Hypothalamus (tissue), 51 donors: Measurements from ENCODE around the gene EGFLAM.

Experiments used
- DNase-seq, 51 donors: peaks; one replicate each; lab custom pipeline; 2025; lab: John Stamatoyannopoulos, UW

EGFLAM gene

DNA sequence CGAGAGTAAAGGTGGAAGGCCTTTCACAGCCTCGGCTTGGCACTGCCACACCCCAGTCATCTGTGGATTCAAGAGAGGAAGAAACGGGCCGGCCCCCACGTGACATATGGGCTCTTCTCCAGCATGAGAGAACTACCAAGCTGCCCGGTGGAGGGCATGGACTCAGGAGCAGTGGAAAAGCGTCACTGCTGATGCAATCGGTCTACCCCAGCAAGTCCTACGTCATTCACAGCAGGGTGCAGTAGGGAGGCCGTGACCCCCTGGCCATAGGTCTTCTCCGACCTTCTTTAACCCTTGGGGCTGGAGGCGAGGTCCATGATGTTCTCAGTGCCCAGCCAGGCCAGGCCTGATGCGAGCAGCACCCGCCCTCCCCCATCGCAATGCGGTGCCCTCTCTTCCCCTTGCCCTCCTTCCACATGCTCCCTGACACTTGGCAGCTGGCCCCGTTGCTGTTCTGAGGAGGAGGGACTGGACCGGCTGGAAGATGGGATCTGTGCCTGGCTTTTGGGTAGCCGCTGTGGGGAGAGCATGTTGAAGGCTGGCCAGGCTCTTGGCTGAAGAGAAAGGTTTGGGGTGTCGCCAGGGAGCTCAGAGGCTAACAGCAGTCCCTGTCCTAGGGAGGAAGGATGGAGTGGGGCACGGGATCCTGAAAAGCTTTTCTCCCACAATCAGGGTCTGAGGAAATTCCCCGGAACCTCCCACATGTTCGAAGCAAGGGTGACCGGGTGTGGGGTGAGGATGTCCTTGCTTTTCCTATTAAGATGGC is 208.2 kb downstream of the EGFLAM start:
- DNase-seq: peak in 45 of 51 donors; percentile 22 to 88 (median 68)

DNA sequence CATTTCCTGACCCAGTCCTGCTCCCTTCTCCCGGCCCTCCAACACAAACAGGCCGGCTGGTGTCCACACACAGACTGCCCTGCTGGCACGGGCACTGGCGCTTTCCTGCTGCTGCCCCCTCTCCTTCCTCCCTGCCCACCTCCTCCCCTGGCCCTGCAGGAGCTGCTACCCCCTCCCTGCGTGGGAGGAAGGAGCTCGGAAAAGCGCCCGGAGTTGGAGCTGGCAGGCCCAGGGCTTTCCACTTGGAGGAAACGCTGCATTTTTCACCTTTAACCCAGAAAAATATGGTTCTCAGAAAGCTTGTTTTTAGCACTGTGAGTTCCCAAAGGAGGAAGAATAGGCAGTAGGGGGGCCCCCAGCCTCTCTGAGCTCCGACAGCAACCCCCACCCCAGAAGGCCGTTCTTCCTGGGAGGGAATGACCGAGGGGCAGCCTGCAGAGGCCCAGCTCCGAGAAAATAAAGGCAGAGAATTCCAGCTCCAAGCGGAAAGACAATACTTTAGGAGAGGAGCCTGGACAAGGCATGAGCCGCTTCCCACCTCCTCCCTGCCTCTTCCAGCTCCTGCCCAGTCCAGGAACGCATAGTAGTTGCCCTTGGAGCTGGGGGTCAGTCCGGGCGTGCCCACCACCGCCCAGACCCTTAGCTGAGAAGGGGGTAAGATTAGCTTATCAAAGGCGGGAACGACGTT is 209.1 kb downstream of the EGFLAM start:
- peak in 28 of 51 donors; percentile 24 to 80 (median 52) for DNase-seq

DNA sequence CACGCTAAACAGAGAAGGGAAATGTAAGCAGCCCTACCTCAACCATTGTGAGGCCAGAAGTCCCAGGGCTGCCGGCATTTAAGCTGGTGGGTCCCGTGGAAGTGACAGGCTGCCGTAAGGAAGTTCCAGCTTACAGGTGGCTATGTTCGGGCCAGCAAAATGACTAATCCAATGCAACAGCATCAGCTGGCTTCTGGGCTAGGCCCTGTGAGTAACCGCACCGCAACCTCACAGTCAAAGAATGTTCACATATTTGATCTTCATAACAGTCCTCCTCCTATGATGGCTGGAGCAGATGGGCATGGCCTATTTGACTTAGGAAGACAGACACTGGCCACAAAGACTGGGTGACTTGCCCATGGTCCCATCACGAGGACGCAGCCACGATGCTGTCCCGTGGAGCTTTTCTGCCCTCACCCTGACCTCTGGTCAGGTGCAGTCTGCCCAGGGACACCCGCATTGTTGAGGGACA is 209.9 kb downstream of the EGFLAM start:
- DNase-seq: no peak

DNA sequence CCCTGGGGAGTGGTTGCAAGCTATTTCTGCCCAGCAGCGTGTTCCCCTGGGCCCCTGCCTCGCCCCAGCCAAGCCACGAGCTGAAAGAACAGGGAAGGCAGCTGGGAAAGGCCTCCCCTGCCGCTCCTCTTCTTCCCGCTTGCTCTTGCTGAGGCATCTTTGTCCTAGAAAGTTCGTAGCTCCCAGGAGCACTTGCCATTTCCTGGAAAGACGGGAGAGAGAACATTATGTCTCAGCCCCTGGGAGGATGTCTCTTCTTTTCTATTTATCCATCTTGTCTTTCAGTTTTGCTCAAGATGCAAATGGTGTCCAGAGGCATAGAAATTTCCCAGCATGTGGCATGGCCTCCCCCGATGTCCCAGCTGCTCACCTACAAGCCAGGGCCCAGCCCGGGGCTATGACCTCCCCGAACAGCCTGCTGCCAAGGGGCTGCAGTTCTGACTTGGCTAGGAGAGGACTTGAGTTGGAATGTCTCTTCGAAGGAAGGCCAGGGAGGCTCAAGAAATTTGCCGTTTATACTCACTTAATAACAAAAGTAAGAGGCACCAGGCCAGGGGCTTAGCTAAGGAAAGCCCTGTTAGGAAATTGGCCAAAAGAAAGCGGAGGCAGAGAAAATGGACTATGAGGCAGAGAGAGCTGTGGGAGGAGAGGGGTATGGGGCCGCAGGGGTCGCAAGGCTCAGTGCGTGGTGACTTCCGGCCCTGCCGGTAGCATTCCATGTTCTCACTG is 210.8 kb downstream of the EGFLAM start:
- peak in 30 of 51 donors; percentile 16 to 85 (median 58) for DNase-seq

DNA sequence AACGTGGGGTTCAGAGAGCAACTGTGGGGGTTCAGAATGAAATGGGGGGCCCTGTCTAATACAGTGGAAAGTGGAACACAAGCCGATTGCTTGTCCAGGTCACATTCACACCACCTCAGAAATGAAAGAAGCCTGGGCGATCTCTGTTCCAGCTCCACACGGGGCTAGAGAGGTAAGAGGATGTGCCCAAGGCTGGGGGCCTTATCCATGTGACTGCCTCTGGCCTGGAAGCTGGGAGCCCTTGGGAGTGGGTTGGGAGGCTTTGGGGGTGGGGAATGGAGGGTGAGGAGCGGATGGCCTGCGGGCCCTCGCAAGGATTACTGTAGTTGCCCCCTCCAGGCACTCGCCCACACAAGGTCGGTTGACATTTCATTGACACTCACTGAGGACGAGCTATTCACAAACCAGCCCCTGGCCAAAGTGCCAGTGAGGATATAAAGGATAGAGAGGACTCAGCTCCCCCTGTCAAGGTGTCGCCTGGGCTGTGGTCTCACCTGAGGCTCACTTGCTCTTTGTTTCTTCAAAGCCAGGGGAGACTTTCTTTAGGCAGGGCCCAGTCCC is 211.4 kb downstream of the EGFLAM start:
- peak in 1 of 51 donors; percentile 18 for DNase-seq

DNA sequence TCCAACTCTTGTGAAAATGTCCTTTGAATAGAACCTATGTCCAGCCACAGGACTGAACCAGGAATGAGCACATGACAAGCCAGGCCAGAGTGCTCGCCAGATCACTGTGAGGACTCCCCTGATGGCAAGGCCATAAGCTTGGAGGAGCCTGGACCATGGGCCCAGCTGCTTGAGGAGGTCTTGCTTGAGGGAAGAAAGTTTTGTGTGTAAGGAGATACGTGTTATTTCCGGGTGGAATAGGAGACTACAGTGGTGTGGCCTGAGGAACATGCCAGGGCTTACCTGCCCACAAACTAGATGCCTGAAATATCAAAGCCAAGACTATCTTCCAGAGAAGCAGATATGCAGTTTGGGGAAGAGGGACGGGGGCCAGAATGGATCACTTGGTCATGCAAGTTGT is 213.3 kb downstream of the EGFLAM start:
- no peak for DNase-seq

DNA sequence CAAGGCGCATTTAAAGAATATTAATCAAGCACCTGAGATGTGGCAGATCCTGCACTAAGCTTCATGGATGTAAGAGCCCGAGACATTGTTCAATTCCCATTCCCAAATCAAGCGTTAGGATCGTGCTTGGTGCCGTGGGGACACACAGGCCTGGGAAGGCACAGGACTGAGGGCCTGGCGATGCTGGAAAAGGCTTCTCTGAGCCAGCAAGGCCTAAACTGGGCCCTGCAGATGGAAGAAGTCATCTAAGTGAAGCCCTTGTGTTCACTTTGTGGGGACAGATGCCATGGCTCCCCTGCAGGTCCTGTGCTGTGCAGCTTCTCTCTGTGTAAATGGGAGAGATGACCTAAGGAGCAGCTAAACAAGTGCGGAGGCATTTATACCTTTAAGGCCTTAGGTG is 214.2 kb downstream of the EGFLAM start:
- no peak for DNase-seq

DNA sequence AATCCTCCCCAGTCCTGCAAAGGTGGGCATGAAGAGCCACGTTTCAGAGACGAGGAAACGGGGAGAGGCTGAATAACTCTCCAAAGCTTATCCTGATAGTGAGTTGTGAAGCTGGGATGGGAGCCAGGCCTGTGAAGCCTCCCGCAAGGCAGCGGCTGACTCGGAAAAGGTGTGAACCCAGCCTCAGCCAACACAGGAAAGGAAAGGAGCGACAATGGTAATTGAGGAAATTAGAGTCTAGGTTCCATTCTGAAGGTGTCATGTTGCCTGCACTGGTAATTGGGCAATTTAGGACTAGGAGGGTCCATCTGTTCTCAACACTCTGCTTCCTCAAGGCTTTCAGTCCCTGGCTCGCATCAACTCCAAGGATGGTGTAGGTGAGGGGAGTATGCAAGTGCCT is 214.6 kb downstream of the EGFLAM start:
- DNase-seq: peak in 1 of 51 donors; percentile 24

DNA sequence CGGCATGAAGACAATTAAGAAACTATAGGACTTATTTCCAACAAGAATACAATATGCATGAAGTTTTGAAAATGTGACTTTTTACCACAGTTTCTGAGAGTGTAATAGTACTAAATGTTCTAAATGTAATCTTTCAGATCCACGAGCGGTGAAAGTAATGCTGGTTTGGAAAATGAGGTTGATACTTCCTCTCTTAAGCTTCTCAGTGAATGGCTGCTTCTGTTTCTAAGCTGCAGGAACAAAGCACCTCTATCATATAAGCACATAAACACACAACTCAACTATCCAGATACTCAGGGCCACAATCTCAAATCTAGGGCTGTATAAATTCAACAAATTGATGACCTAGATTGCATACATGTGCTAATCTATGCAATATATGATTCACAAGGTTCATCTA is 219.8 kb downstream of the EGFLAM start:
- DNase-seq: no peak

DNA sequence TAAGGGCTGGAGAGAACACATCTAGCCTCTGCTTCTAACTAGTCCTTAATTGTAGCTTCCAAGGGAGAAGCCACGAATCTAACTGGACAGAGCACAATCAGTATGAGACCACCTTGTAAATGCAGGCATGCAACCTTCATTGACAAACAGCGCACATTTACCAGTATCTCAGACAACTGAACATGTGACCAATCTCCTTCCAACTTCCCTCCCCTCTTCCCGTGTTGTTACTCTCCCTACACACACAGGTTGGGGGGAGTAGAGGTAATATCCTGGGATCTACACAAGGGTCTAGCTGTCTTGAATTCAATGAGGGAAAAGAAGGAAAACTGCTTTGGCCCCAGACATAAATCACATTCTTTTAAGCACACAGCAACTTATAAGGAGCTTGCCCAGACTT is 220.5 kb downstream of the EGFLAM start:
- peak in 1 of 51 donors; percentile 10 for DNase-seq

DNA sequence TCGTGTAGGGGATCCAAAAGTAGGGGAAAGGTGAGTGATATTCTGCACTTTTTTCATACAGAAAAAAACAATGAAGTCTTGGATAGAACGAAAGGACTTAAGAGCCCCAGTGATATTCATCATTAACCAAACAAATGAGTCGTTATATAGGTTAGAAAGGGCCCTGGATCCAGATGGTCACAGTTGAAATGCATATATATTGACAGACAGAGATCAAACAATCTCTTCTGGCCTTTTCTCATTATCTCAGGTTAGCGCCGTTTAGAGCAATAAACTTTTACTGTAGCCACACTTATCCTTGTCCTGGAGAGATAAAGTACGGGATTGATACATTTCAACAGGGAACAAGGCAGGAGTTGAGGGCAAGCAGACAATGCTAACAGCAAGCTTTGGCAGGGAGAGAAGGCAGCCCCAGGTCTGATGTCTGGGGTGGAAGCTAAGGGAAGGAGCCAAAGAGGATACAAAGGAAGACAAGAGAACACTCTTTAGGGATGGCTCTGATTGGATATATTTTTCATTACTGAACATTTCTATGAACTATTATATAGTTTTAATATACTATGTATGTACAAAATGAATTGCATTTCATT is 221.1 kb downstream of the EGFLAM start:
- DNase-seq: no peak

DNA sequence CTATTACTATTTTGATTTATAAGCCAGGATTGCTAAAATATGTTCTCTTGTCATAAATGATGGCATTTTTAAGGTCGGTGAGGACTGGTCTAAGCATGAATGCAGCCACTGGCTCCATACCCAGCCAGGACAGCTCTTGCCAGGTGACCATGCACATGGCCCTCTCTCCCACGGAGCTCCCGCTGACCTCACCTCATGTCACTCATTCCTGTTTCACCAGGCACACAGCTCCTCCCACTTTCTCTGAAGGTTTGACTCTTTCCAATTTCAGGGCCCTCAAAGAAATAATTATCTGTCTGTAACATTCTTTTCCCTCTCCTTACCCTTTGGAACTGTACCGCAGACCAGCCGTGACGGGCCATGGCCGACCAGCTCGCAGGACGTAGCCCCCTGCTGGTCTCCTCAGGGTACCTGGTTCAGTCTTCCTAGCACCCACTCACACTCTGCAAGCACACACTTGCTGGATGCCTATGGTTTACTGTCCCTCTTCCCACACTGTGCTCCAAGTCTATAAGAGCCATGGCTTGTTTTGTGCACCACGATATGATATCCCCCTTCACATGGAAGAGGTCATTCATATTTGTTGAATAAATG is 225.5 kb downstream of the EGFLAM start:
- no peak for DNase-seq

DNA sequence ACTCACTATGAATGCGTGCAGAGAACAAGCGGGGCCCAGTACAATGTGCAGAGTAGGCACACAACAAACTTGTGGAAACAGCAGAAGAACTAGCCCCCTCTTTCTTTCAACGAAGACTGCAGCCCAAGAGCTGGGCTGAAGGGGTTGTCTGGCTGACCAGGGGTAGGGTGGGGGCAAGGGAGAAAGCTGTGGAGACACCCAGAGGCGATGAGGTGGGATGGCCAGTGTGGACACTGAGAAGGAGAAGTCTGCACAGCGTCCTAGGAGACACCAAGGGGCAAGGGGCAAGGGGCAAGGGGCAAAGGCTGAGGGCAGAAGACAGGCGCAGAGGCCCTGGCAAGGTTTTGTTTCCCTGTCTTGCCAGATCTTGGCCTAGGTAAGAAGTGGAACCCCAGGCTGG is 235.8 kb downstream of the EGFLAM start:
- no peak for DNase-seq

DNA sequence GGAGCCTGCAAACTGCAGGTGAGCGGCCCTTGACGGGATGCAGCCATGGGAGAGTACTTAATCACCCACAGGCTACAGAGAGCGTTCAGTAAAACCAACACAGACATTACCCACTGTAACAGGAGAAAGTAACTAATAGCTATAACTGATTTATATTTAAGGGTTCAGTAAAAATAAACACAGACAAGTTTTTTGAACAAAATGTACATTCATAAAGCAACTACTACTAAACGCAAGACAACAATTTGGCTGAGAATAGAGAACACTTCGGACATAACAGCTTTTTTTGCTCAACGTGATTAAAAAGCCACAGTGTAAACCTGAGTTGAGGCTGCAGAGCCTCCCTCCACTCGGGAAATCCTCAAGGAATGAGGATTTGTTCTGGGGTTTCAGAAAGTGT is 236.4 kb downstream of the EGFLAM start:
- no peak for DNase-seq

DNA sequence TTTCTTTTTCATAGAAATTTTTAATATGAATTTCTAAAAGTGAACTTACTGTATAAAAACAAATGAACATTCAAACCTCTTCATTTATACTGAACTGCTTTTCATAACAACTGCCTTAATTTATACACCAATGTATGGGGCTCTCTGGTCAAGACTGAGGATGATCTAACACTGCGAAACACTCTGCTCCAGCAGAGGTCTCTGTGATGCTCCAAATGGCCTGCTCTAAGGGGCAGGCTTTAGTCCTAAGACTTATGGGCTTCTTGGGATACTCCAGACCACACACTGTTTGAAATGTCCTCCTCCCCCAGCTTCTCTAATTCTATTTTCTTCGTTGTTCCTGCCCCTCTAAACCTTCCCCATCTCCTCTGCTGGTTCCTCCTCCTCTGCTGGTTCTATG is 239.6 kb downstream of the EGFLAM start:
- DNase-seq: no peak

DNA sequence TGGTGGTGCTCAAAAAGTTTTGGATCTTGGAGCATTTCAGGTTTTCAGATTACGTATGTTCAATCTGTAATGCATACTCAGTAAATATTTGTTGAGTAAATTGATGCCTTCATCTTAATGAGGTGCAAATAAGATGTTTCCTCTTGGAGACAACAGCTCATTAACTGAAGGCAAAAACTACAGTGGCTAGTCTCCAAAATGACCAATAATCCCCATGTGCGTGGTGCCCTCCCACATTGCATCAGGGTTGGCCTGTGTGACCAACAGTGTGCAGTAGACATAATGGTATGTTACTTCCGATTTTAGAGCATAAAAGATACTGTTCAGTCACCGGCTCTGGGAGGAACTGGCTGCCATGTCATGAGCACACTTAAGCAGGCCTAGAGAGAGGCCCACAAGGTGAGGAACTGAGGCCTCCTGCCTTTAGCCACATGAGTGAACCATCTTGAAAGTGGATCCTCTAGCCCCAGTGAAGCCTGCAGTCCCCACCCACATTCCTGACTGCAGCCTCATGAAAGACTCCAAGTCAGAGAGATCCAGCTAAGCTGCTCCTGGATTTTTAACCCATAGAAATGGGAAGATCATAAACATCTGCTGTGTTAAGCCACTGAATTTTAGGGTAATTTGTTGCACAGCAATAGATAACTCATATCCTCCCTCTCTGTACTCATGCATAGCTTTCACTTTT is 242.4 kb downstream of the EGFLAM start:
- DNase-seq: no peak

DNA sequence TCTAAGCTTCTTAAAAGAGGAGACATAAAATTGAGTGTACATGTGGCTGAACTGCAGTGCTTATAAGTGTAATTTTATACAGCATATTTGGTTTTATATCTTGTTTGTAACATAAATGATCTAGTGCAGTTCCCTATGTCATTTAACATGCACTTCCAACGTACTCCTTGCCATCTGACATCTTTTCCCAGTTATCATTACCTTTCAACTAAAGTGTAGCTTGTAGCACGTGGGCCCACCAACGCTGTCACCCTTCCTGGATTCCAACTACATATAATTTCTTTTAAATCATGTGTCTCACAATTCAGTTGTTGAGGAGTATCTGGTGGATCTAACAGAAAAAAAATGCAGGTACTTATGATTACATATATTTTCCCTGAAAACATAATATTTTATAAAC is 247.9 kb downstream of the EGFLAM start:
- no peak for DNase-seq

DNA sequence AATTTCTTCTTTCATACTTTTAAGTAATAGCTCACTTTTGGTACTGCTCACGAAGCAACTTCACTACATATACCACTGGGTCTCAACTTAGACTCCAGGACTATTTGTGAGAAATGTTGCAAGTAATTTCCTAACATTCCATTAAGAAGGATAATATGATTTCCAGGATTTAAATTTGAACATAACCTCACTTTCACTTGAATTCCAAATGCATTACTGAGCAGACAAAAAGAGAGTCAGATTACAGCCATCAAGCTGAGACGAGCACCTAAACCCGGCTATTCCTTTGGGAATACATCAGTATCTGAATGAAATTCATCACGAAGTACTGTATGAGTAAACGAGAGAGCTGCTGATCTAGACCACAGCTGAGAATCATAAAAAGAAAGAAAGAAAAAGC is 250.8 kb downstream of the EGFLAM start:
- DNase-seq: no peak
